K562 (cell line): ENCODE data around the gene PTTG1IP. TPM values are rescaled to one million over a fixed set of nuclear protein-coding genes. Genes with fewer than 3 reads are reported as not detected.

Source experiments
- BCLAF1 ChIP-seq, 2 experiments: fragments of 450-650 bp in 1 of 2; IDR thresholded peaks; 2 replicates each; pipeline ENCODE4 v1.6.1; 2011 to 2017; ENCODE audit warnings: low read depth in 2 of 2, antibody characterized with exemption in 1 of 2, borderline replicate concordance in 1 of 2, low read length in 1 of 2, mild to moderate bottlenecking in 1 of 2, mixed read lengths in 1 of 2; ENCODE audit not compliant: control insufficient read depth in 1 of 2
- FOXP4 ChIP-seq: sonication (generic); formaldehyde crosslinking; IDR thresholded peaks from 2 replicates; pipeline ENCODE4 v1.8.0; 2022; ENCODE audit warnings: mild to moderate bottlenecking, missing genetic modification reagents, borderline replicate concordance
- HDGF ChIP-seq: fragments of 450-650 bp; IDR thresholded peaks from 2 replicates; pipeline ENCODE4 v1.6.1; 2016
- IRF9 ChIP-seq: fragments of 450-650 bp; IDR thresholded peaks from 2 replicates; pipeline ENCODE4 v1.6.1; 2016; ENCODE audit warnings: missing biosample characterization, missing genetic modification characterization
- KDM5B ChIP-seq: fragments of 200-600 bp; sonication (generic); IDR thresholded peaks from 2 replicates; pipeline ENCODE4 v1.6.1; 2012; ENCODE audit warnings: low read depth, mild to moderate bottlenecking, moderate library complexity, low read length, control low read depth, inconsistent platforms; ENCODE audit not compliant: insufficient replicate concordance
- MLX ChIP-seq, 2 experiments: fragments of 450-650 bp in 1 of 2; sonication (generic) in 1 of 2; formaldehyde crosslinking; conservative IDR thresholded peaks; 2 replicates each; pipeline versions ENCODE4 v1.4.0 to v1.8.1; 2020 to 2022; ENCODE audit warnings: mild to moderate bottlenecking in 1 of 2, missing genetic modification reagents in 1 of 2
- NCOA1 ChIP-seq: fragments of 450-650 bp; IDR thresholded peaks from 2 replicates; pipeline ENCODE4 v1.6.1; 2016; ENCODE audit warnings: low read depth
- PRMT5 ChIP-seq: sonication (generic); formaldehyde crosslinking; IDR thresholded peaks from 2 replicates; pipeline ENCODE4 v1.5.0; 2020; ENCODE audit warnings: missing genetic modification reagents
- RBBP5 ChIP-seq: fragments of 200-600 bp; sonication (generic); IDR thresholded peaks from 2 replicates; pipeline ENCODE4 v1.6.1; 2012; ENCODE audit warnings: borderline replicate concordance, mild to moderate bottlenecking, low read length, control low read depth, inconsistent platforms; ENCODE audit not compliant: insufficient read depth, poor library complexity, severe bottlenecking
- SRSF3 ChIP-seq: fragments of 200-400 bp; formaldehyde crosslinking; IDR thresholded peaks from 2 replicates; pipeline ENCODE4 v1.6.1; 2016; ENCODE audit warnings: mild to moderate bottlenecking, low read length, moderate library complexity; ENCODE audit not compliant: insufficient read depth
- TGIF2 ChIP-seq: sonication (generic); formaldehyde crosslinking; IDR thresholded peaks from 2 replicates; pipeline ENCODE4 v1.8.1; 2022; ENCODE audit warnings: mild to moderate bottlenecking, missing genetic modification reagents, moderate library complexity
- TRIM24 ChIP-seq, 2 experiments: fragments of 450-650 bp; IDR thresholded peaks; 2 replicates each; pipeline ENCODE4 v1.6.1; 2016
- ZNF311 ChIP-seq: fragments of 250-450 bp; sonication (Bioruptor Pico); IDR thresholded peaks from 2 replicates; pipeline ENCODE4 v1.4.0; 2020; ENCODE audit warnings: mild to moderate bottlenecking, moderate library complexity
- ZNF57 ChIP-seq: fragments of 450-650 bp; formaldehyde crosslinking; IDR thresholded peaks from 2 replicates; pipeline ENCODE4 v1.4.0; 2020; ENCODE audit warnings: mild to moderate bottlenecking, moderate library complexity
- ZNF695 ChIP-seq: fragments of 450-650 bp; formaldehyde crosslinking; IDR thresholded peaks from 2 replicates; pipeline ENCODE4 v1.4.0; 2020; ENCODE audit warnings: mild to moderate bottlenecking, moderate library complexity
- polyA plus RNA-seq, 8 experiments: library from polyadenylated mRNA; depleted of rRNA in 4 of 8; stranded (reverse) in 5 of 8; unstranded in 3 of 8; fragments of >200 nt; fragmentation: Nextera tagmentation in 2 of 8; fragmentation: Illumina TruSeq in 1 of 8; extraction: Ambion mirVana in 2 of 8; extraction: Trizol in 1 of 8; gene quantifications; 2 replicates each; pipeline versions ENCODE4 v1.2.1 to v1.2.3, GENCODE V29; 2011 to 2014; ENCODE audit warnings: inconsistent platforms in 1 of 8, missing spikeins in 1 of 8
- total RNA-seq, 7 experiments: library from RNA; depleted of rRNA in 6 of 7; stranded (reverse); fragments of >200 nt in 6 of 7; fragmentation: Illumina TruSeq in 2 of 7; extraction: Trizol in 2 of 7; gene quantifications; 2 replicates each; pipeline versions ENCODE4 v1.2.1 to v1.2.3, GENCODE V29; 2011 to 2021; ENCODE audit warnings: low replicate concordance in 1 of 7
- TF ChIP-seq, protein P1 (sequence below): sonication (generic); formaldehyde crosslinking; IDR thresholded peaks from 2 replicates; pipeline ENCODE4 v1.4.0; 2020; ENCODE audit warnings: mild to moderate bottlenecking, missing genetic modification reagents

Gene PTTG1IP
- total and polyA plus RNA-seq, 9 of the 15 experiments (the other 6 are each of a cell fraction or from before 2014, with no cell fraction given) = 5.0 to 99.3 (median 82.4) TPM

DNA sequence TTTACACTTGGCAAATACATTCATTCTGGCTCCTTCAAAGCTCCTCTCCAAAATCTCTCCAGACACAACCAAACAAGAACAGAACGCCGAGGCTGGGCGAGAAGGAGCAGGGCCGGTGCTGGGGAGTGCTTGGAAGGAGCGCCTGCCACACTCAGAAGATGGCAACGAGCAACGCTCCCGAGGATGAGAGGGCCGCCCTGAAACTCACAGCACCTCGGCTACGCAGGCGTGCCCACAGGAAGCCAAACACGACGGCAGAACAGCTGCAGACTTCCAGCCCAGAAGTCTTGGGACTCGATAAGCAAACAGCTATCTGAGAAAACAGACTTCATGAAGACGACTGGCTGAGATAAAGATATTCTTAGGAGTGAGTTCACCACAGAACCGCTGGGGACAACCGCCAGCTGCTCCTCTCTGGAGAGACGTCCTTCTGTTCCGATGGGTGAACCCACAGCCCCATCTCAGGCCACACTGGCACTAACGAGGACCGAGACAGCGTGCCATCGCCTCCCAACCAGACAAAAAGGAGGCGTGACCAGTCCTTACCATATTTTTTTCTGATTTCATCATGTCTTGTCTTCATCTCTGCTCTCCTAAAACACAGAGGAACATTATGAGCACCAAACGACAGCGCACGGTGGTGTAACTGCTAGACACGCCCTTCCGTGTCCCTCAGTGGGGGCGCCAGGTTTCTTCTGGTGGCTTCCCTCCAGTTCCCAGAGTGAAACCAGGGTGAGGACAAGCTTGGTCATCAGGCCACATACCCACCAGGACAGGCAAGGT is 18.6 kb downstream of the PTTG1IP start (continued):
- TF ChIP-seq MLX (CRISPR knock-in tag; conservative IDR thresholded peaks at IDR 0.05) = no peak
- TF ChIP-seq IRF9 = peak; percentile 20; the same call in 1 of the 2 replicates
- peak; percentile 90 for TF ChIP-seq NCOA1
- peak; percentile 87 for TF ChIP-seq HDGF
- no peak for TF ChIP-seq FOXP4 (CRISPR knock-in tag)
- TF ChIP-seq ZNF311 = peak; percentile 87
- peak; percentile 99 for TF ChIP-seq TRIM24 (IDR thresholded peaks at IDR 0.05)
- TF ChIP-seq SRSF3 = no peak
- 0 out of 2 replicates have a peak, but pooled peaks have one; percentile 40 for TF ChIP-seq ZNF57
- no peak for TF ChIP-seq RBBP5
- TF ChIP-seq BCLAF1 (IDR thresholded peaks at IDR 0.05; ENCODE audit: borderline replicate concordance in 1 of 2, control insufficient read depth in 1 of 2, low read depth in 2 of 2, low read length in 1 of 2) = no peak
- TF ChIP-seq, protein P1, sequence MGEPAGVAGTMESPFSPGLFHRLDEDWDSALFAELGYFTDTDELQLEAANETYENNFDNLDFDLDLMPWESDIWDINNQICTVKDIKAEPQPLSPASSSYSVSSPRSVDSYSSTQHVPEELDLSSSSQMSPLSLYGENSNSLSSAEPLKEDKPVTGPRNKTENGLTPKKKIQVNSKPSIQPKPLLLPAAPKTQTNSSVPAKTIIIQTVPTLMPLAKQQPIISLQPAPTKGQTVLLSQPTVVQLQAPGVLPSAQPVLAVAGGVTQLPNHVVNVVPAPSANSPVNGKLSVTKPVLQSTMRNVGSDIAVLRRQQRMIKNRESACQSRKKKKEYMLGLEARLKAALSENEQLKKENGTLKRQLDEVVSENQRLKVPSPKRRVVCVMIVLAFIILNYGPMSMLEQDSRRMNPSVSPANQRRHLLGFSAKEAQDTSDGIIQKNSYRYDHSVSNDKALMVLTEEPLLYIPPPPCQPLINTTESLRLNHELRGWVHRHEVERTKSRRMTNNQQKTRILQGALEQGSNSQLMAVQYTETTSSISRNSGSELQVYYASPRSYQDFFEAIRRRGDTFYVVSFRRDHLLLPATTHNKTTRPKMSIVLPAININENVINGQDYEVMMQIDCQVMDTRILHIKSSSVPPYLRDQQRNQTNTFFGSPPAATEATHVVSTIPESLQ (CRISPR knock-in tag) = peak; percentile 63
- no peak for TF ChIP-seq PRMT5 (CRISPR knock-in tag)
- no peak for TF ChIP-seq TGIF2 (CRISPR knock-in tag)
- no peak for TF ChIP-seq KDM5B
- no peak for TF ChIP-seq ZNF695 (CRISPR knock-in tag)
